Esophagus squamous epithelium (tissue), 4 donors: ENCODE data around the gene PAX8.

Source experiments
- POLR2A ChIP-seq, 4 donors: fragments of 450-650 bp; IDR thresholded peaks; one replicate each; pipeline ENCODE4 v1.6.1; 2017; ENCODE audit warnings: antibody characterized with exemption in 4 of 4, mild to moderate bottlenecking in 4 of 4, moderate library complexity in 3 of 4
- TF ChIP-seq, protein P1 (sequence below), 6 experiments: fragments of 450-650 bp in 4 of 6; fragments of 200-600 bp in 2 of 6; sonication (generic) in 2 of 6; IDR thresholded peaks; one replicate each; pipeline ENCODE4 v1.5.1; 2016 to 2019; ENCODE audit warnings: antibody characterized with exemption in 6 of 6, mild to moderate bottlenecking in 4 of 6, moderate library complexity in 4 of 6

DNA sequence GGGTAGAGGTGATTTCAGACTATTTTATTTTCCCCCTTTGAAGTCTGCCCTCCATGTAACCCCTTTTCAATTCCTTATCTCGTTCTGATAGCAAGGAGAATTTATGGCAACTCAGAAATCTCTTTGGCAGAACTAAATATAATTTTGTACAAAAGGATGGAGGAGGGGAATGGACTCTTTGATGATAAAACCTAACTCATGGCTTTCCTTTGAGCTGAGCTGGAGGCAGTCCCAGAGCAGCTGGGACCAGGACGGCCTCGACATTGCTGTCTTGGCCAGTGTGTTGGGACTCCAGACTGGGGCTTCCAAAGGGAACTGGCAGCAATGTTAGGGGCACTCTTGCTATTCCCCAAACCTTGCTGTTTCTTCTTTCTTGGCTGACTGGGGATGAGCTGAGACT, 47.7 kb downstream of the PAX8 start:
- TF ChIP-seq, protein P1, sequence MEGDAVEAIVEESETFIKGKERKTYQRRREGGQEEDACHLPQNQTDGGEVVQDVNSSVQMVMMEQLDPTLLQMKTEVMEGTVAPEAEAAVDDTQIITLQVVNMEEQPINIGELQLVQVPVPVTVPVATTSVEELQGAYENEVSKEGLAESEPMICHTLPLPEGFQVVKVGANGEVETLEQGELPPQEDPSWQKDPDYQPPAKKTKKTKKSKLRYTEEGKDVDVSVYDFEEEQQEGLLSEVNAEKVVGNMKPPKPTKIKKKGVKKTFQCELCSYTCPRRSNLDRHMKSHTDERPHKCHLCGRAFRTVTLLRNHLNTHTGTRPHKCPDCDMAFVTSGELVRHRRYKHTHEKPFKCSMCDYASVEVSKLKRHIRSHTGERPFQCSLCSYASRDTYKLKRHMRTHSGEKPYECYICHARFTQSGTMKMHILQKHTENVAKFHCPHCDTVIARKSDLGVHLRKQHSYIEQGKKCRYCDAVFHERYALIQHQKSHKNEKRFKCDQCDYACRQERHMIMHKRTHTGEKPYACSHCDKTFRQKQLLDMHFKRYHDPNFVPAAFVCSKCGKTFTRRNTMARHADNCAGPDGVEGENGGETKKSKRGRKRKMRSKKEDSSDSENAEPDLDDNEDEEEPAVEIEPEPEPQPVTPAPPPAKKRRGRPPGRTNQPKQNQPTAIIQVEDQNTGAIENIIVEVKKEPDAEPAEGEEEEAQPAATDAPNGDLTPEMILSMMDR (IDR thresholded peaks at IDR 0.05): no peak
- no peak for TF ChIP-seq POLR2A (IDR thresholded peaks at IDR 0.05)
